ENCODE results near the gene BMP6. TPM values are rescaled to one million over a fixed set of nuclear protein-coding genes. Genes with fewer than 3 reads are reported as not detected.

The BMP6 gene
- total and polyA plus RNA-seq, 2 of the 4 experiments (the other 2 are of a cell fraction), result 0.18 to 0.19 TPM

DNA sequence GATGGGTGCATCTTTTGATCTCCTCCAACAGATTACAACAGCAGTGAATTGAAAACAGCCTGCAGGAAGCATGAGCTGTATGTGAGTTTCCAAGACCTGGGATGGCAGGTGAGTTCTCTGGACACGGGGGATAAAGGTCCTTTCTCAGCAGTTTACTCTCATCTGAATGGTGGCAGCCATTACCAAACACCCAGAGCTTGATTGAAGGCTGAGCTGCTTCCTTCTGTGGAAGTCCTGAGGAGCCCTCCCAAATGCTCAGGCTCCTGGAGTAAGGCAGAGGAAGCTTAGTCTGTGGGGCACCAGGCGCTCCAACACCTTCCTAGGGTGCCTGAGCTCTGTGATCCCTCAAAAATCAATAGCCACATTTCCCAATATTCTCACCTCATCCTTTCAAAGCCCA lies 153.1 kb downstream of the BMP6 start:
- no peak for DNase-seq
- H3K14ac ChIP-seq (replicated peaks; ENCODE audit: low read depth, low read length), result no peak overlapping the region
- no peaks in the 10 kb centered on the region for H4K20me1 ChIP-seq (ENCODE audit: insufficient read depth, low read length)
- no peak overlapping the region for H2BK120ac ChIP-seq (ENCODE audit: low read depth, low read length)
- H4K5ac ChIP-seq (ENCODE audit: low read depth, low read length), result no peak overlapping the region
- no CpG with 5 or more reads among the region's 2 CpGs for WGBS, 2 experiments (ENCODE audit: extremely low coverage in 2 of 2, insufficient read length in 1 of 2)
- ChIA-PET CTCF (no interaction called here), POLR2A (ENCODE audit: unreplicated experiment) (no interaction called here)
- H3K23ac ChIP-seq (ENCODE audit: low read depth, low read length), result no peak overlapping the region
- H2BK20ac ChIP-seq (ENCODE audit: low read depth, low read length), result no peak overlapping the region
- ATAC-seq (ENCODE audit: low read depth), result no peak
- peaks cover 7% of the 10 kb centered on the region; the same call in 1 of the 2 replicates for H3K9me1 ChIP-seq (ENCODE audit: insufficient read depth, low read length)
- H2AFZ ChIP-seq (replicated peaks; ENCODE audit: low read length, poor library complexity), result no peak overlapping the region
- dilution Hi-C loops (cut with HindIII; ENCODE audit: low sequenced_read_pairs, unreplicated experiment) (no loop called here), in situ Hi-C loops (cut with MboI; ENCODE audit: low sequenced_read_pairs) (no loop called here), intact Hi-C loops (cut with micrococcal nuclease) (no loop called here)
- H3K9me3 ChIP-seq (ENCODE audit: control insufficient read depth, insufficient read depth, low read length), result no peaks in the 10 kb centered on the region; the same call in 1 of the 2 replicates
- no peak overlapping the region for H2BK15ac ChIP-seq (ENCODE audit: low read depth, low read length)
- no peak overlapping the region for H3K4me3 ChIP-seq (ENCODE audit: insufficient read depth, low read depth, low read length)
- H3K9ac ChIP-seq (ENCODE audit: low read depth, low read length), result no peak overlapping the region
- H3K4me2 ChIP-seq (ENCODE audit: low read depth, low read length), result no peak overlapping the region
- H2AK9ac ChIP-seq (replicated peaks; ENCODE audit: low read depth, low read length, poor library complexity), result no peak overlapping the region
- no peak overlapping the region for H3K4ac ChIP-seq (ENCODE audit: low read depth, low read length)
- no peaks in the 10 kb centered on the region for H3K79me1 ChIP-seq (ENCODE audit: low read depth in 1 of 2, low read length in 2 of 2)
- no peak overlapping the region for H4K91ac ChIP-seq (ENCODE audit: insufficient read depth, low read depth, low read length)
- H3K56ac ChIP-seq (ENCODE audit: extremely low read depth, insufficient read depth, low read length), result no peak overlapping the region
- H3K36me3 ChIP-seq (ENCODE audit: control insufficient read depth, insufficient read depth, low read length), result peaks cover 34% of the 10 kb centered on the region
- BruUV-seq (replicated peaks), result no TSS peak
- no peak overlapping the region for H3K18ac ChIP-seq (ENCODE audit: low read depth, low read length)
- no peak overlapping the region for H4K8ac ChIP-seq (ENCODE audit: low read depth in 2 of 2, low read length in 2 of 2)
- H2BK5ac ChIP-seq (ENCODE audit: low read depth, low read length, poor library complexity, severe bottlenecking), result no peak overlapping the region
- no peaks in the 10 kb centered on the region for H3K27me3 ChIP-seq (ENCODE audit: control insufficient read depth, insufficient read depth, low read length)
- TF ChIP-seq MAFK (IDR thresholded peaks at IDR 0.05; ENCODE audit: low read depth, low read length) (no peak), NFE2L2 (IDR thresholded peaks at IDR 0.05; ENCODE audit: low read depth, low read length) (no peak), RCOR1 (IDR thresholded peaks at IDR 0.05; ENCODE audit: insufficient replicate concordance, low read length) (no peak), RAD21 (IDR thresholded peaks at IDR 0.05; ENCODE audit: low read length) (no peak), FOS (IDR thresholded peaks at IDR 0.05; ENCODE audit: low read depth, low read length) (no peak), POLR2A (IDR thresholded peaks at IDR 0.05; ENCODE audit: low read depth, low read length) (no peak), MXI1 (IDR thresholded peaks at IDR 0.05; ENCODE audit: borderline replicate concordance, low read depth, low read length) (no peak), CHD1 (IDR thresholded peaks at IDR 0.05; ENCODE audit: low read depth, low read length) (no peak), MAZ (IDR thresholded peaks at IDR 0.05; ENCODE audit: borderline replicate concordance, low read depth, low read length) (no peak), BHLHE40 (IDR thresholded peaks at IDR 0.05; ENCODE audit: low read depth, low read length) (no peak), RFX5 (IDR thresholded peaks at IDR 0.05; ENCODE audit: low read depth, low read length) (no peak), CEBPB (IDR thresholded peaks at IDR 0.05; ENCODE audit: low read depth, low read length) (no peak), SMC3 (IDR thresholded peaks at IDR 0.05; ENCODE audit: low read depth, low read length) (no peak)
- TF ChIP-seq, protein P1, sequence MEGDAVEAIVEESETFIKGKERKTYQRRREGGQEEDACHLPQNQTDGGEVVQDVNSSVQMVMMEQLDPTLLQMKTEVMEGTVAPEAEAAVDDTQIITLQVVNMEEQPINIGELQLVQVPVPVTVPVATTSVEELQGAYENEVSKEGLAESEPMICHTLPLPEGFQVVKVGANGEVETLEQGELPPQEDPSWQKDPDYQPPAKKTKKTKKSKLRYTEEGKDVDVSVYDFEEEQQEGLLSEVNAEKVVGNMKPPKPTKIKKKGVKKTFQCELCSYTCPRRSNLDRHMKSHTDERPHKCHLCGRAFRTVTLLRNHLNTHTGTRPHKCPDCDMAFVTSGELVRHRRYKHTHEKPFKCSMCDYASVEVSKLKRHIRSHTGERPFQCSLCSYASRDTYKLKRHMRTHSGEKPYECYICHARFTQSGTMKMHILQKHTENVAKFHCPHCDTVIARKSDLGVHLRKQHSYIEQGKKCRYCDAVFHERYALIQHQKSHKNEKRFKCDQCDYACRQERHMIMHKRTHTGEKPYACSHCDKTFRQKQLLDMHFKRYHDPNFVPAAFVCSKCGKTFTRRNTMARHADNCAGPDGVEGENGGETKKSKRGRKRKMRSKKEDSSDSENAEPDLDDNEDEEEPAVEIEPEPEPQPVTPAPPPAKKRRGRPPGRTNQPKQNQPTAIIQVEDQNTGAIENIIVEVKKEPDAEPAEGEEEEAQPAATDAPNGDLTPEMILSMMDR (conservative IDR thresholded peaks at IDR 0.05; ENCODE audit: low read depth, low read length), result no peak
- TF ChIP-seq, protein P2, sequence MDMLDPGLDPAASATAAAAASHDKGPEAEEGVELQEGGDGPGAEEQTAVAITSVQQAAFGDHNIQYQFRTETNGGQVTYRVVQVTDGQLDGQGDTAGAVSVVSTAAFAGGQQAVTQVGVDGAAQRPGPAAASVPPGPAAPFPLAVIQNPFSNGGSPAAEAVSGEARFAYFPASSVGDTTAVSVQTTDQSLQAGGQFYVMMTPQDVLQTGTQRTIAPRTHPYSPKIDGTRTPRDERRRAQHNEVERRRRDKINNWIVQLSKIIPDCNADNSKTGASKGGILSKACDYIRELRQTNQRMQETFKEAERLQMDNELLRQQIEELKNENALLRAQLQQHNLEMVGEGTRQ (IDR thresholded peaks at IDR 0.05; ENCODE audit: low read depth, low read length), result no peak
- TF ChIP-seq, protein P3, sequence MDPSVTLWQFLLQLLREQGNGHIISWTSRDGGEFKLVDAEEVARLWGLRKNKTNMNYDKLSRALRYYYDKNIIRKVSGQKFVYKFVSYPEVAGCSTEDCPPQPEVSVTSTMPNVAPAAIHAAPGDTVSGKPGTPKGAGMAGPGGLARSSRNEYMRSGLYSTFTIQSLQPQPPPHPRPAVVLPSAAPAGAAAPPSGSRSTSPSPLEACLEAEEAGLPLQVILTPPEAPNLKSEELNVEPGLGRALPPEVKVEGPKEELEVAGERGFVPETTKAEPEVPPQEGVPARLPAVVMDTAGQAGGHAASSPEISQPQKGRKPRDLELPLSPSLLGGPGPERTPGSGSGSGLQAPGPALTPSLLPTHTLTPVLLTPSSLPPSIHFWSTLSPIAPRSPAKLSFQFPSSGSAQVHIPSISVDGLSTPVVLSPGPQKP (IDR thresholded peaks at IDR 0.05; ENCODE audit: borderline replicate concordance, low read depth, low read length), result no peak
- H3K27ac ChIP-seq (ENCODE audit: insufficient read depth, low read length), result no peak overlapping the region
- no peak overlapping the region for H2AK5ac ChIP-seq (ENCODE audit: low read depth, low read length)
- no peaks in the 10 kb centered on the region for H3K4me1 ChIP-seq (ENCODE audit: control insufficient read depth, insufficient read depth, low read length)
